HepG2 (cell line): ENCODE measurements around the gene CHRM5. TPM values are rescaled to one million over a fixed set of nuclear protein-coding genes. Genes with fewer than 3 reads are reported as not detected.

Source experiments
- ATAC-seq: fragments of 200-7000 bp; cut with Tn5 transposase; 3 replicates; pipeline ENCODE4 v1.9.1; 2020; ENCODE audit warnings: mild to moderate bottlenecking, moderate library complexity
- BruUV-seq: library from RNA; stranded (reverse); fragments of 400-500 nt; replicated peaks from 2 replicates; lab custom pipeline; 2021; lab: Mats Ljungman, UMichigan
- CTCF ChIA-PET: fragments of 300-600 bp; formaldehyde crosslinking; extraction: SDS; loops from one replicate; lab custom pipeline; 2021; ENCODE audit warnings: low total read pairs, inconsistent platforms, low intra/inter-chr PET ratio; lab: Yijun Ruan, JAX
- POLR2A ChIA-PET: fragments of 350-600 bp; sonication (Branson Sonifier 250); formaldehyde crosslinking; loops from one replicate; lab custom pipeline; 2020; ENCODE audit warnings: antibody characterized with exemption, inconsistent platforms; lab: Yijun Ruan, JAX
- DNase-seq: peaks from one replicate; pipeline ENCODE4 v3.0.0-alpha.2; 2015; ENCODE audit warnings: low spot score
- FAIRE-seq: peaks from 3 replicates; lab custom pipeline; 2011; peaks lifted over from hg19 to GRCh38; lab: Jason Lieb, UNC
- H2AFZ ChIP-seq: one replicate; pipeline ENCODE4 v1.6.1; 2011; ENCODE audit warnings: low read length, inconsistent platforms
- H3K27ac ChIP-seq: fragments of 300-600 bp; 3 replicates; pipeline ENCODE4 v1.8.0; 2011; ENCODE audit warnings: mixed run types, mild to moderate bottlenecking, mixed read lengths, low read length, inconsistent platforms; ENCODE audit not compliant: insufficient read depth; ENCODE audit errors: extremely low read length
- H3K27me3 ChIP-seq, 2 experiments: fragments of 200-600 bp in 1 of 2; 2 replicates in 1 of 2; 3 replicates in 1 of 2; pipeline versions ENCODE4 v1.6.0 to v1.8.0; 2011; ENCODE audit warnings: low read length in 2 of 2, mild to moderate bottlenecking in 2 of 2, moderate library complexity in 2 of 2, inconsistent platforms in 1 of 2; ENCODE audit not compliant: insufficient read depth in 2 of 2, control insufficient read depth in 1 of 2
- H3K36me3 ChIP-seq, 2 experiments: fragments of 200-600 bp in 1 of 2; replicated peaks in 1 of 2; 2 replicates in 1 of 2; 3 replicates in 1 of 2; pipeline versions ENCODE4 v1.5.1 to v1.8.0; 2011; ENCODE audit warnings: low read length in 2 of 2, inconsistent platforms in 1 of 2; ENCODE audit not compliant: insufficient read depth in 2 of 2, control insufficient read depth in 1 of 2
- H3K4me1 ChIP-seq: 2 replicates; pipeline ENCODE4 v1.5.1; 2012; ENCODE audit warnings: low read length, inconsistent platforms; ENCODE audit not compliant: insufficient read depth
- H3K4me2 ChIP-seq: 2 replicates; pipeline ENCODE4 v1.6.0; 2011; ENCODE audit warnings: low read depth, low read length, inconsistent platforms
- H3K4me3 ChIP-seq, 3 experiments: fragments of 200-600 bp in 1 of 3; sonication (generic), shearing (Covaris generic) in 1 of 3; replicated peaks in 1 of 3; 2 replicates each; pipeline ENCODE4 v1.5.1; 2011 to 2016; ENCODE audit warnings: low read length in 3 of 3, inconsistent platforms in 2 of 3, low read depth in 2 of 3, mild to moderate bottlenecking in 2 of 3, control low read depth in 1 of 3, mixed read lengths in 1 of 3; ENCODE audit not compliant: insufficient read depth in 1 of 3
- H3K79me2 ChIP-seq: one replicate; pipeline ENCODE4 v1.6.1; 2011; ENCODE audit warnings: low read length, inconsistent platforms; ENCODE audit not compliant: insufficient read depth
- H3K9ac ChIP-seq: 2 replicates; pipeline ENCODE4 v1.6.0; 2011; ENCODE audit warnings: mild to moderate bottlenecking, low read depth, low read length, inconsistent platforms; ENCODE audit not compliant: insufficient read depth
- H3K9me3 ChIP-seq: 2 replicates; pipeline ENCODE4 v1.5.1; 2012; ENCODE audit warnings: mild to moderate bottlenecking, low read length
- H4K20me1 ChIP-seq: 2 replicates; pipeline ENCODE4 v1.6.0; 2011; ENCODE audit warnings: inconsistent platforms, mild to moderate bottlenecking, low read length, moderate library complexity; ENCODE audit not compliant: insufficient read depth
- CCDC6 ChIP-seq: sonication (generic); formaldehyde crosslinking; IDR thresholded peaks from 2 replicates; pipeline ENCODE4 v1.8.1; 2022; ENCODE audit warnings: mild to moderate bottlenecking, missing genetic modification reagents, moderate library complexity
- DR1 ChIP-seq: sonication (generic); formaldehyde crosslinking; IDR thresholded peaks from 2 replicates; pipeline ENCODE4 v1.8.0; 2021; ENCODE audit warnings: mild to moderate bottlenecking, missing genetic modification reagents, inconsistent platforms
- FOXP1 ChIP-seq, 2 experiments: fragments of 450-650 bp in 1 of 2; IDR thresholded peaks; 2 replicates each; pipeline ENCODE4 v1.6.1; 2017 to 2018; ENCODE audit warnings: antibody characterized with exemption in 1 of 2
- HNF4G ChIP-seq, 2 experiments: sonication (generic) in 1 of 2; formaldehyde crosslinking in 1 of 2; IDR thresholded peaks; 2 replicates each; pipeline versions ENCODE4 v1.4.0 to v1.6.1; 2011 to 2020; ENCODE audit warnings: borderline replicate concordance in 2 of 2, low read depth in 2 of 2, mild to moderate bottlenecking in 2 of 2, low read length in 1 of 2, missing genetic modification reagents in 1 of 2, moderate library complexity in 1 of 2
- MEIS2 ChIP-seq: sonication (generic); formaldehyde crosslinking; IDR thresholded peaks from 2 replicates; pipeline ENCODE4 v1.9.0; 2021; ENCODE audit warnings: mild to moderate bottlenecking, missing genetic modification reagents
- MTA1 ChIP-seq: sonication (generic); formaldehyde crosslinking; IDR thresholded peaks from 2 replicates; pipeline ENCODE4 v1.4.0; 2020; ENCODE audit warnings: missing genetic modification reagents, mild to moderate bottlenecking, borderline replicate concordance
- NAIF1 ChIP-seq: sonication (generic); formaldehyde crosslinking; IDR thresholded peaks from 2 replicates; pipeline ENCODE4 v1.5.0; 2020; ENCODE audit warnings: mild to moderate bottlenecking, missing genetic modification reagents, borderline replicate concordance
- SALL1 ChIP-seq: sonication (generic); formaldehyde crosslinking; IDR thresholded peaks from 2 replicates; pipeline ENCODE4 v1.8.0; 2022; ENCODE audit warnings: mild to moderate bottlenecking, missing genetic modification reagents
- TMF1 ChIP-seq: sonication (generic); formaldehyde crosslinking; IDR thresholded peaks from 2 replicates; pipeline ENCODE4 v1.8.1; 2022; ENCODE audit warnings: low read depth, missing genetic modification reagents
- YEATS2 ChIP-seq: sonication (generic); formaldehyde crosslinking; IDR thresholded peaks from 2 replicates; pipeline ENCODE4 v1.4.0; 2020; ENCODE audit warnings: missing genetic modification reagents, borderline replicate concordance
- ZFY ChIP-seq: sonication (generic); formaldehyde crosslinking; IDR thresholded peaks from 2 replicates; pipeline ENCODE4 v1.4.0; 2020; ENCODE audit warnings: missing genetic modification reagents
- ZNF234 ChIP-seq: sonication (generic); formaldehyde crosslinking; conservative IDR thresholded peaks from 2 replicates; pipeline ENCODE4 v1.5.1; 2020; ENCODE audit warnings: mild to moderate bottlenecking, missing genetic modification reagents
- ZNF441 ChIP-seq: sonication (generic); formaldehyde crosslinking; IDR thresholded peaks from 2 replicates; pipeline ENCODE4 v1.7.0; 2021; ENCODE audit warnings: missing genetic modification reagents, borderline replicate concordance
- ZNF564 ChIP-seq: sonication (generic); formaldehyde crosslinking; IDR thresholded peaks from 2 replicates; pipeline ENCODE4 v1.8.1; 2023; ENCODE audit warnings: mild to moderate bottlenecking, missing genetic modification reagents
- ZNF577 ChIP-seq: sonication (generic); formaldehyde crosslinking; IDR thresholded peaks from 2 replicates; pipeline ENCODE4 v1.4.0; 2020; ENCODE audit warnings: mild to moderate bottlenecking, low read depth, missing genetic modification reagents, borderline replicate concordance
- ZNF644 ChIP-seq: IDR thresholded peaks from 2 replicates; pipeline ENCODE4 v1.6.1; 2016; ENCODE audit warnings: low read depth
- ZNF768 ChIP-seq: sonication (generic); formaldehyde crosslinking; IDR thresholded peaks from 2 replicates; pipeline ENCODE4 v1.4.0; 2020; ENCODE audit warnings: missing genetic modification reagents
- WGBS: methylation state at CpG from one replicate; pipeline ENCODE4 v1.1.6; 2017; ENCODE audit warnings: low lambda C conversion rate; 5-methylcytosine and 5-hydroxymethylcytosine counted together
- in situ Hi-C: cut with HindIII; loops from 2 replicates; pipeline ENCODE4 v1.10.0; 2017; ENCODE audit warnings: low pct_unique_long_range_greater_than_20kb; ENCODE audit not compliant: extremely low pct_ligation_motif_present
- intact Hi-C: fragments of 100-400 bp; cut with micrococcal nuclease; formaldehyde crosslinking; loops from one replicate; pipeline ENCODE4 v1.10.0; 2022; ENCODE audit not compliant: unreplicated experiment
- polyA plus RNA-seq, 8 experiments: library from polyadenylated mRNA; depleted of rRNA in 3 of 8; stranded (reverse) in 7 of 8; unstranded in 1 of 8; fragments of >200 nt; fragmentation: Illumina TruSeq in 4 of 8; extraction: Trizol in 4 of 8; gene quantifications; 2 replicates each; pipeline versions ENCODE4 v1.2.1 to v1.2.3, GENCODE V29; 2011 to 2016; ENCODE audit warnings: low read depth in 4 of 8, missing spikeins in 1 of 8, mixed read lengths in 1 of 8; ENCODE audit not compliant: insufficient read depth in 1 of 8
- total RNA-seq, 5 experiments: library from RNA; depleted of rRNA; stranded (reverse); fragments of >200 nt; fragmentation: Illumina TruSeq; extraction: Trizol; gene quantifications; 2 replicates each; pipeline ENCODE4 v1.2.3, GENCODE V29; 2016; ENCODE audit warnings: low read depth in 1 of 5
- TF ChIP-seq, protein P1 (sequence below): sonication (generic); formaldehyde crosslinking; IDR thresholded peaks from 2 replicates; pipeline ENCODE4 v1.8.1; 2023; ENCODE audit warnings: mild to moderate bottlenecking, missing genetic modification reagents

Gene CHRM5
- total and polyA plus RNA-seq, 2 of the 13 experiments (the other 11 are each of a cell fraction or from before 2014, with no cell fraction given) = not detected

DNA sequence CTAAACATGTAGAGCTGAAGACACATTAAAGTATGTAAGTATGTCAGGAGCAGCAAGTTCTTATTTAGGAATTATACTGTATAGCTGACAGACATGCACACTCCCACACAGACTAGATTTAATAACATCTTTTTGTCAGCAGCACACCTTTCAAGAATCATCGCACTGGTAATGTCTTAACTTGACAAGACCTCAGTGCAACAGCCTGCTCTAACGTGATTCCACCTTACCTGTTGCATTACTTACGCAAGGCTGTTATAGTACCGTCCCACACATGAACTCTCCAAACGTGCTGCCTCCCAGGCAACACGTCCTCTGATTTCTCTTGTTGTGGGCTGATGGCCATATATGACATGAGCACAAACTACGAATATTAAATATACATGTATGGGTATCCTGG is 11.9 kb downstream of the CHRM5 start:
- in situ Hi-C loops (loop anchor here (25.0 kb wide), 1 partner anchor 743 kb away; no protein-coding TSS in a partner anchor), intact Hi-C loops (no loop called here)
- Histone ChIP-seq H3K27ac (no peak overlapping the region), H3K36me3 (no peaks in the 10 kb centered on the region), H3K9ac (no peak overlapping the region), H2AFZ (no peak overlapping the region), H4K20me1 (no peaks in the 10 kb centered on the region), H3K4me3 (no peak overlapping the region), H3K27me3 (no peaks in the 10 kb centered on the region), H3K4me1 (peaks cover 9% of the 10 kb centered on the region), H3K9me3 (no peaks in the 10 kb centered on the region), H3K79me2 (no peaks in the 10 kb centered on the region), H3K4me2 (no peak overlapping the region)
- CTCF ChIA-PET = no interaction called here
- TF ChIP-seq ZNF564 (CRISPR knock-in tag) (no peak), TMF1 (CRISPR knock-in tag) (no peak), FOXP1 (IDR thresholded peaks at IDR 0.05) (no peak), FOXP1 (CRISPR knock-in tag; IDR thresholded peaks at IDR 0.05) (no peak), ZNF441 (CRISPR knock-in tag) (no peak), YEATS2 (CRISPR knock-in tag) (no peak)
- 69% methylated on average over 7 of the region's 7 CpGs for WGBS
- no TSS peak for BruUV-seq
- POLR2A ChIA-PET = no interaction called here
- no peak for FAIRE-seq
- DNase-seq = no peak
- no peak for ATAC-seq

DNA sequence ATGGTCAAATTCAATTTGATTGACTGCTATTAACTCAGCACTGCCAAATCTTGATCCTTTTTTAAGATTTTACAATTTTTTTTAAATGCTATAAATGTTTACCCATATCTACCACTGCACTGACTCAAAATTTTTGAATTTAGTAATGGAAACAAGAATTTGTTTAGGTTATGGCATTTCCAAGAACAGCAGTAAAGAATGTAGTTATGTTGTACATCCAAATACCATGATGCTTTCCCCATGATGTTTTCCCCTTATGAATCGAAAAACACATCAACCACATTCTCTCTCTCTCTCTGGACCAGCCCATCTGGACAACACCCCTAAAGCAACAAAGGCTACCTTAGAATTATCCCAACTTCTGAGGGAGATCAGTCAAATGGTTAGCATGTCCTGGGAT is 14.2 kb downstream of the CHRM5 start:
- in situ Hi-C loops = loop anchor here (25.0 kb wide), 1 partner anchor 745 kb away; no protein-coding TSS in a partner anchor
- H3K4me2 ChIP-seq = no peak overlapping the region
- no peaks in the 10 kb centered on the region for H4K20me1 ChIP-seq
- no peak for DNase-seq
- no TSS peak for BruUV-seq
- no peak for ATAC-seq
- WGBS = 85% methylated on average over 1 of the region's 1 CpG
- peaks cover 16% of the 10 kb centered on the region for H3K4me1 ChIP-seq
- no peak overlapping the region for H3K27ac ChIP-seq
- no peaks in the 10 kb centered on the region for H3K36me3 ChIP-seq
- no peak for FAIRE-seq
- H2AFZ ChIP-seq = no peak overlapping the region
- no peaks in the 10 kb centered on the region for H3K9me3 ChIP-seq
- no peaks in the 10 kb centered on the region for H3K79me2 ChIP-seq
- POLR2A ChIA-PET = no interaction called here
- CTCF ChIA-PET = no interaction called here
- intact Hi-C loops = no loop called here
- no peaks in the 10 kb centered on the region for H3K27me3 ChIP-seq
- TF ChIP-seq DR1 = no peak
- no peak for TF ChIP-seq ZNF234 (CRISPR knock-in tag)
- no peak for TF ChIP-seq ZNF577
- no peak for TF ChIP-seq HNF4G (IDR thresholded peaks at IDR 0.05; ENCODE audit: borderline replicate concordance, low read depth, low read length)
- no peak for TF ChIP-seq HNF4G (CRISPR knock-in tag; IDR thresholded peaks at IDR 0.05; ENCODE audit: borderline replicate concordance, low read depth)
- TF ChIP-seq NAIF1 (CRISPR knock-in tag) = no peak
- no peak for TF ChIP-seq SALL1 (CRISPR knock-in tag)
- TF ChIP-seq MEIS2 (CRISPR knock-in tag) = no peak
- TF ChIP-seq, protein P1, sequence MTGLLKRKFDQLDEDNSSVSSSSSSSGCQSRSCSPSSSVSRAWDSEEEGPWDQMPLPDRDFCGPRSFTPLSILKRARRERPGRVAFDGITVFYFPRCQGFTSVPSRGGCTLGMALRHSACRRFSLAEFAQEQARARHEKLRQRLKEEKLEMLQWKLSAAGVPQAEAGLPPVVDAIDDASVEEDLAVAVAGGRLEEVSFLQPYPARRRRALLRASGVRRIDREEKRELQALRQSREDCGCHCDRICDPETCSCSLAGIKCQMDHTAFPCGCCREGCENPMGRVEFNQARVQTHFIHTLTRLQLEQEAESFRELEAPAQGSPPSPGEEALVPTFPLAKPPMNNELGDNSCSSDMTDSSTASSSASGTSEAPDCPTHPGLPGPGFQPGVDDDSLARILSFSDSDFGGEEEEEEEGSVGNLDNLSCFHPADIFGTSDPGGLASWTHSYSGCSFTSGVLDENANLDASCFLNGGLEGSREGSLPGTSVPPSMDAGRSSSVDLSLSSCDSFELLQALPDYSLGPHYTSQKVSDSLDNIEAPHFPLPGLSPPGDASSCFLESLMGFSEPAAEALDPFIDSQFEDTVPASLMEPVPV (CRISPR knock-in tag) = no peak
- no peak for TF ChIP-seq ZNF644 (CRISPR knock-in tag)
- no peak for TF ChIP-seq MTA1
- TF ChIP-seq ZNF768 (CRISPR knock-in tag) = no peak
- TF ChIP-seq CCDC6 (CRISPR knock-in tag) = no peak
- TF ChIP-seq ZFY (CRISPR knock-in tag) = no peak
- H3K4me3 ChIP-seq = no peak overlapping the region
- H3K9ac ChIP-seq = no peak overlapping the region
